PC-9 (cell line): Measurements from ENCODE around the gene NEK8.

Source experiments
- EZH2 ChIP-seq: fragments of 200-600 bp; sonication (generic); IDR thresholded peaks from 2 replicates; pipeline ENCODE4 v1.8.0; 2017; ENCODE audit warnings: antibody characterized with exemption, low read depth
- TF ChIP-seq, protein P1 (sequence below): fragments of 200-600 bp; sonication (generic); conservative IDR thresholded peaks from 2 replicates; pipeline ENCODE4 v1.6.1; 2017; ENCODE audit warnings: mixed run types, antibody characterized with exemption, mild to moderate bottlenecking, moderate library complexity

DNA sequence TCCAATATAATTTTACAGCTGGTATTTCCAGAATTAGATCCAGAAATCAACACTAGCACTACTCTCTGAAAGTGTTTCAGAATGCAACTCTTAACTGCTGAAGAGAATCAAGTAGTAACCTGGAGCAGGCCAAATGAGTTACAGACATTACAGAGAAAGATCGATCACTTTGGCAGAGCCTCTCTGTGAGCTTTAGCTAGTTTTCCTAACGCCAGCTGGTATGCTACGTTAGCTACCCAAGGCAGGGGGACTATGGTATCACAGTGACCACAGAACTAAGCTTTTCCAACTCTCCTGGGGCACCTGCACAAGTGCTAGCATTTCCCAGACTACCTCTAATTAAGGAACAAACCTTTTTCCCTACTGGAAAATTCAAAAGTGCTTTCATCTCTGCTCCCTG lies 45.6 kb downstream of the NEK8 start:
- TF ChIP-seq, protein P1, sequence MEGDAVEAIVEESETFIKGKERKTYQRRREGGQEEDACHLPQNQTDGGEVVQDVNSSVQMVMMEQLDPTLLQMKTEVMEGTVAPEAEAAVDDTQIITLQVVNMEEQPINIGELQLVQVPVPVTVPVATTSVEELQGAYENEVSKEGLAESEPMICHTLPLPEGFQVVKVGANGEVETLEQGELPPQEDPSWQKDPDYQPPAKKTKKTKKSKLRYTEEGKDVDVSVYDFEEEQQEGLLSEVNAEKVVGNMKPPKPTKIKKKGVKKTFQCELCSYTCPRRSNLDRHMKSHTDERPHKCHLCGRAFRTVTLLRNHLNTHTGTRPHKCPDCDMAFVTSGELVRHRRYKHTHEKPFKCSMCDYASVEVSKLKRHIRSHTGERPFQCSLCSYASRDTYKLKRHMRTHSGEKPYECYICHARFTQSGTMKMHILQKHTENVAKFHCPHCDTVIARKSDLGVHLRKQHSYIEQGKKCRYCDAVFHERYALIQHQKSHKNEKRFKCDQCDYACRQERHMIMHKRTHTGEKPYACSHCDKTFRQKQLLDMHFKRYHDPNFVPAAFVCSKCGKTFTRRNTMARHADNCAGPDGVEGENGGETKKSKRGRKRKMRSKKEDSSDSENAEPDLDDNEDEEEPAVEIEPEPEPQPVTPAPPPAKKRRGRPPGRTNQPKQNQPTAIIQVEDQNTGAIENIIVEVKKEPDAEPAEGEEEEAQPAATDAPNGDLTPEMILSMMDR: no peak
- TF ChIP-seq EZH2: no peak
